SK-N-SH treated with all-trans-retinoic acid at 6 μM for 48 hours (cell line): ENCODE results near the gene VPS13D.

ENCODE experiments used
- ATAC-seq: fragments of 200-7000 bp; cut with Tn5 transposase; 3 replicates; pipeline ENCODE4 v1.9.1; 2020; ENCODE audit warnings: mild to moderate bottlenecking, moderate library complexity
- BACH2 ChIP-seq: fragments of 250-450 bp; sonication (Bioruptor Pico); IDR thresholded peaks from 2 replicates; pipeline ENCODE4 v1.9.0; 2021; ENCODE audit warnings: mild to moderate bottlenecking, borderline replicate concordance
- CSDC2 ChIP-seq: fragments of 250-450 bp; sonication (Bioruptor Pico); IDR thresholded peaks from 2 replicates; pipeline ENCODE4 v1.5.0; 2020; ENCODE audit warnings: mild to moderate bottlenecking, moderate library complexity
- ESRRG ChIP-seq: fragments of 250-450 bp; sonication (Bioruptor Pico); IDR thresholded peaks from 2 replicates; pipeline ENCODE4 v1.6.1; 2021; ENCODE audit warnings: mild to moderate bottlenecking
- ISL1 ChIP-seq: fragments of 250-450 bp; sonication (Bioruptor Pico); IDR thresholded peaks from 2 replicates; pipeline ENCODE4 v2.1.2; 2022; ENCODE audit warnings: mild to moderate bottlenecking, moderate library complexity
- OSR1 ChIP-seq: fragments of 250-450 bp; sonication (Bioruptor Pico); IDR thresholded peaks from 2 replicates; pipeline ENCODE4 v1.8.0; 2022; ENCODE audit warnings: moderate library complexity, mild to moderate bottlenecking, inconsistent platforms
- PPARA ChIP-seq: fragments of 250-450 bp; sonication (Bioruptor Pico); IDR thresholded peaks from 2 replicates; pipeline ENCODE4 v1.5.0; 2020; ENCODE audit warnings: mild to moderate bottlenecking, borderline replicate concordance
- RARB ChIP-seq: fragments of 250-450 bp; sonication (Bioruptor Pico); IDR thresholded peaks from 2 replicates; pipeline ENCODE4 v1.8.0; 2021; ENCODE audit warnings: mild to moderate bottlenecking, moderate library complexity
- SNAI2 ChIP-seq: fragments of 250-450 bp; sonication (Bioruptor Pico); IDR thresholded peaks from 2 replicates; pipeline ENCODE4 v1.5.0; 2020; ENCODE audit warnings: mild to moderate bottlenecking, moderate library complexity
- TCF4 ChIP-seq: fragments of 250-450 bp; sonication (Bioruptor Pico); IDR thresholded peaks from 2 replicates; pipeline ENCODE4 v1.8.0; 2021; ENCODE audit warnings: mild to moderate bottlenecking, moderate library complexity, borderline replicate concordance
- TOX ChIP-seq: fragments of 250-450 bp; sonication (Bioruptor Pico); IDR thresholded peaks from 2 replicates; pipeline ENCODE4 v1.8.0; 2021; ENCODE audit warnings: mild to moderate bottlenecking, moderate library complexity, borderline replicate concordance
- ZC3H10 ChIP-seq: fragments of 250-450 bp; sonication (Bioruptor Pico); IDR thresholded peaks from 2 replicates; pipeline ENCODE4 v1.5.1; 2021; ENCODE audit warnings: mild to moderate bottlenecking, moderate library complexity
- ZFP3 ChIP-seq: fragments of 250-450 bp; sonication (Bioruptor Pico); IDR thresholded peaks from 2 replicates; pipeline ENCODE4 v1.5.0; 2020; ENCODE audit warnings: mild to moderate bottlenecking, moderate library complexity
- ZFP30 ChIP-seq: fragments of 450-650 bp; formaldehyde crosslinking; IDR thresholded peaks from 2 replicates; pipeline ENCODE4 v1.5.0; 2022; ENCODE audit warnings: mild to moderate bottlenecking, moderate library complexity
- ZNF565 ChIP-seq: fragments of 450-650 bp; formaldehyde crosslinking; conservative IDR thresholded peaks from 2 replicates; pipeline ENCODE4 v1.5.0; 2020; ENCODE audit warnings: low read depth, mild to moderate bottlenecking, moderate library complexity
- ZNF70 ChIP-seq: fragments of 450-650 bp; formaldehyde crosslinking; IDR thresholded peaks from 2 replicates; pipeline ENCODE4 v1.5.0; 2020; ENCODE audit warnings: mild to moderate bottlenecking, moderate library complexity
- ZNF8 ChIP-seq: fragments of 450-650 bp; formaldehyde crosslinking; IDR thresholded peaks from 2 replicates; pipeline ENCODE4 v1.5.0; 2020; ENCODE audit warnings: mild to moderate bottlenecking, moderate library complexity
- TF ChIP-seq, protein P1 (sequence below): fragments of 250-450 bp; sonication (Bioruptor Pico); IDR thresholded peaks from 2 replicates; pipeline ENCODE4 v1.5.1; 2020; ENCODE audit warnings: low read depth, mild to moderate bottlenecking, moderate library complexity
- TF ChIP-seq, protein P2 (sequence below): fragments of 250-450 bp; sonication (Bioruptor Pico); IDR thresholded peaks from 2 replicates; pipeline ENCODE4 v1.5.0; 2020; ENCODE audit warnings: mild to moderate bottlenecking, moderate library complexity
- TF ChIP-seq, protein P3 (sequence below): fragments of 250-450 bp; sonication (Bioruptor Pico); IDR thresholded peaks from 2 replicates; pipeline ENCODE4 v1.5.1; 2021; ENCODE audit warnings: mild to moderate bottlenecking, moderate library complexity
- TF ChIP-seq, protein P4 (sequence below): fragments of 250-450 bp; sonication (Bioruptor Pico); IDR thresholded peaks from 2 replicates; pipeline ENCODE4 v1.8.0; 2021; ENCODE audit warnings: low read depth, mild to moderate bottlenecking, moderate library complexity, borderline replicate concordance
- TF ChIP-seq, protein P5 (sequence below): fragments of 250-450 bp; sonication (Bioruptor Pico); IDR thresholded peaks from 2 replicates; pipeline ENCODE4 v1.8.0; 2020; ENCODE audit warnings: mild to moderate bottlenecking, moderate library complexity, borderline replicate concordance

The VPS13D gene

DNA sequence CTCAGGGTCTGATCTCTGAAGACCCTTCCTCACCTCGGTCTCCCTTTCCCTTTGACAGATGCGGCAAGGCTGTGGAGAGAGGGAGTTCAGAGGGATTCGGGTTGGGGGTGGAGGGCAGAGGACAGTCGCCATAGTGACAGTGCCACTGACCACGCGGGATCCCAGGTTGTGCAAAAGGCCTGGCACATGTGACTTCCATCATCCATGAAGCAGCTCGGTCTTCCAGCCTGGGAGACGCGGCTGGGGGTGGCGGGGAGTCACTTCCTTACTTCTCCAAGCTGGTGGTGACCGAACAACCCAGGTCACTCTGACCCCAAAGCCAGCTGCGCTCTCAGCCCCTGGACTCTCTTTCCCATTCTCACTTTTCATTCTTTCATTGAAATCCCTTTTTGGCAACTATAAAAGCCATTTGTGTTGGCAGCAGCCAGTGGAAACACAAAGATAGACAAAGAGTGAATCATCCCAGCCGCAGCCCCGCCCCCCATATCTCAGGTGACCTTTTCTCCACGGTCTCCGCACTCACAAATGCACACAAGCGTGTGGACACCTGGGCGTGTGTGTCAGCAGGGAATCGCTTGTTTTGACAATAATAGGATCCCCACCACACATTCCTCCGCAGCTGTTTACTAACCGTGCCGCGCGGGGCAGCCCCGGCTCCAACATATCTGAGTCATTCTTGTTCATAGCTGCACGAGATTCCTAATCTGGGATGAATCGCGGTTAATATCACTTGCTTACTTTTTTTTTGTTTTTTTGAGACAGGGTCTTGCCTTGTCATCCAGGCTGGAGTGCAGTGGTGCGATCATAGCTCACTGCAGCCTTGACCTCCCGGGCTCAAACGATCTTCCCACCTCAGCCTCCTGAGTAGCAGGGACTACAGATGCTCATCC is 319.9 kb downstream of the VPS13D start:
- TF ChIP-seq, protein P1, sequence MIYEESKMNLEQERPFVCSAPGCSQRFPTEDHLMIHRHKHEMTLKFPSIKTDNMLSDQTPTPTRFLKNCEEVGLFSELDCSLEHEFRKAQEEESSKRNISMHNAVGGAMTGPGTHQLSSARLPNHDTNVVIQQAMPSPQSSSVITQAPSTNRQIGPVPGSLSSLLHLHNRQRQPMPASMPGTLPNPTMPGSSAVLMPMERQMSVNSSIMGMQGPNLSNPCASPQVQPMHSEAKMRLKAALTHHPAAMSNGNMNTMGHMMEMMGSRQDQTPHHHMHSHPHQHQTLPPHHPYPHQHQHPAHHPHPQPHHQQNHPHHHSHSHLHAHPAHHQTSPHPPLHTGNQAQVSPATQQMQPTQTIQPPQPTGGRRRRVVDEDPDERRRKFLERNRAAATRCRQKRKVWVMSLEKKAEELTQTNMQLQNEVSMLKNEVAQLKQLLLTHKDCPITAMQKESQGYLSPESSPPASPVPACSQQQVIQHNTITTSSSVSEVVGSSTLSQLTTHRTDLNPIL: no peak
- TF ChIP-seq TCF4 (CRISPR knock-in tag): no peak
- TF ChIP-seq CSDC2 (CRISPR knock-in tag): peak; percentile 85
- TF ChIP-seq ZNF565 (CRISPR knock-in tag): no peak
- TF ChIP-seq RARB (CRISPR knock-in tag): no peak
- TF ChIP-seq SNAI2 (CRISPR knock-in tag): peak; percentile 76; the same call in 1 of the 2 replicates
- no peak for TF ChIP-seq ZNF70 (CRISPR knock-in tag)
- TF ChIP-seq, protein P2, sequence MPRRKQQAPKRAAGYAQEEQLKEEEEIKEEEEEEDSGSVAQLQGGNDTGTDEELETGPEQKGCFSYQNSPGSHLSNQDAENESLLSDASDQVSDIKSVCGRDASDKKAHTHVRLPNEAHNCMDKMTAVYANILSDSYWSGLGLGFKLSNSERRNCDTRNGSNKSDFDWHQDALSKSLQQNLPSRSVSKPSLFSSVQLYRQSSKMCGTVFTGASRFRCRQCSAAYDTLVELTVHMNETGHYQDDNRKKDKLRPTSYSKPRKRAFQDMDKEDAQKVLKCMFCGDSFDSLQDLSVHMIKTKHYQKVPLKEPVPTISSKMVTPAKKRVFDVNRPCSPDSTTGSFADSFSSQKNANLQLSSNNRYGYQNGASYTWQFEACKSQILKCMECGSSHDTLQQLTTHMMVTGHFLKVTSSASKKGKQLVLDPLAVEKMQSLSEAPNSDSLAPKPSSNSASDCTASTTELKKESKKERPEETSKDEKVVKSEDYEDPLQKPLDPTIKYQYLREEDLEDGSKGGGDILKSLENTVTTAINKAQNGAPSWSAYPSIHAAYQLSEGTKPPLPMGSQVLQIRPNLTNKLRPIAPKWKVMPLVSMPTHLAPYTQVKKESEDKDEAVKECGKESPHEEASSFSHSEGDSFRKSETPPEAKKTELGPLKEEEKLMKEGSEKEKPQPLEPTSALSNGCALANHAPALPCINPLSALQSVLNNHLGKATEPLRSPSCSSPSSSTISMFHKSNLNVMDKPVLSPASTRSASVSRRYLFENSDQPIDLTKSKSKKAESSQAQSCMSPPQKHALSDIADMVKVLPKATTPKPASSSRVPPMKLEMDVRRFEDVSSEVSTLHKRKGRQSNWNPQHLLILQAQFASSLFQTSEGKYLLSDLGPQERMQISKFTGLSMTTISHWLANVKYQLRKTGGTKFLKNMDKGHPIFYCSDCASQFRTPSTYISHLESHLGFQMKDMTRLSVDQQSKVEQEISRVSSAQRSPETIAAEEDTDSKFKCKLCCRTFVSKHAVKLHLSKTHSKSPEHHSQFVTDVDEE (CRISPR knock-in tag): no peak
- TF ChIP-seq, protein P3, sequence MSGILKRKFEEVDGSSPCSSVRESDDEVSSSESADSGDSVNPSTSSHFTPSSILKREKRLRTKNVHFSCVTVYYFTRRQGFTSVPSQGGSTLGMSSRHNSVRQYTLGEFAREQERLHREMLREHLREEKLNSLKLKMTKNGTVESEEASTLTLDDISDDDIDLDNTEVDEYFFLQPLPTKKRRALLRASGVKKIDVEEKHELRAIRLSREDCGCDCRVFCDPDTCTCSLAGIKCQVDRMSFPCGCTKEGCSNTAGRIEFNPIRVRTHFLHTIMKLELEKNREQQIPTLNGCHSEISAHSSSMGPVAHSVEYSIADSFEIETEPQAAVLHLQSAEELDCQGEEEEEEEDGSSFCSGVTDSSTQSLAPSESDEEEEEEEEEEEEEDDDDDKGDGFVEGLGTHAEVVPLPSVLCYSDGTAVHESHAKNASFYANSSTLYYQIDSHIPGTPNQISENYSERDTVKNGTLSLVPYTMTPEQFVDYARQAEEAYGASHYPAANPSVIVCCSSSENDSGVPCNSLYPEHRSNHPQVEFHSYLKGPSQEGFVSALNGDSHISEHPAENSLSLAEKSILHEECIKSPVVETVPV (CRISPR knock-in tag): no peak
- no peak for TF ChIP-seq ZC3H10 (CRISPR knock-in tag)
- peak; percentile 51 for TF ChIP-seq ISL1 (CRISPR knock-in tag)
- TF ChIP-seq ZNF8 (CRISPR knock-in tag): no peak
- TF ChIP-seq TOX (CRISPR knock-in tag): no peak
- TF ChIP-seq ZFP30: no peak
- TF ChIP-seq, all 23 proteins: peak for 3
- peak; percentile 90 for ATAC-seq

DNA sequence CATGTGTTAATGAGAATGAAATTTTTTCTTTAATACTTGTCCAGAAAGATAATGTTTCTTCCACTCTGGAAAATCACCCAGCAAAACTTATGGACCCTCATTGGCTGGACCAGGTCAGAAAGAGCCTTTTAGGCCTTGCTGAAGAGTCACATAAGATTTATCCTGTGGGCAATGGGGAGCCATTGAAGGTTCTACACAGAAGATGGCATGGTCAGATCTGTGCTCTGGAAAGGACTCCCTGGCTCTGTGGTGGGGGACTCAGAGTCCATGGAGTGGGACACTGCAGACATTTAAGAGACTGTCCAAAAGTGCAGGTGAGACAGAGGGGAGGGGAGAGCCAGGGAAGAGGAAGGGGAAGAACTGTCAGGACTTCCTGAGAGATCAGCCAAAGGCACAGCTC is 321.8 kb downstream of the VPS13D start:
- TF ChIP-seq, protein P4, sequence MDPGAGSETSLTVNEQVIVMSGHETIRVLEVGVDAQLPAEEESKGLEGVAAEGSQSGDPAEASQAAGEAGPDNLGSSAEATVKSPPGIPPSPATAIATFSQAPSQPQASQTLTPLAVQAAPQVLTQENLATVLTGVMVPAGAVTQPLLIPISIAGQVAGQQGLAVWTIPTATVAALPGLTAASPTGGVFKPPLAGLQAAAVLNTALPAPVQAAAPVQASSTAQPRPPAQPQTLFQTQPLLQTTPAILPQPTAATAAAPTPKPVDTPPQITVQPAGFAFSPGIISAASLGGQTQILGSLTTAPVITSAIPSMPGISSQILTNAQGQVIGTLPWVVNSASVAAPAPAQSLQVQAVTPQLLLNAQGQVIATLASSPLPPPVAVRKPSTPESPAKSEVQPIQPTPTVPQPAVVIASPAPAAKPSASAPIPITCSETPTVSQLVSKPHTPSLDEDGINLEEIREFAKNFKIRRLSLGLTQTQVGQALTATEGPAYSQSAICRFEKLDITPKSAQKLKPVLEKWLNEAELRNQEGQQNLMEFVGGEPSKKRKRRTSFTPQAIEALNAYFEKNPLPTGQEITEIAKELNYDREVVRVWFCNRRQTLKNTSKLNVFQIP (CRISPR knock-in tag): no peak
- TF ChIP-seq TCF4 (CRISPR knock-in tag) (no peak), CSDC2 (CRISPR knock-in tag) (no peak), BACH2 (CRISPR knock-in tag) (no peak), PPARA (CRISPR knock-in tag) (no peak), TOX (CRISPR knock-in tag) (no peak), OSR1 (CRISPR knock-in tag) (no peak), ZFP30 (no peak), ZC3H10 (CRISPR knock-in tag) (no peak), ZNF8 (CRISPR knock-in tag) (no peak), ESRRG (CRISPR knock-in tag) (no peak), ZFP3 (no peak), ISL1 (CRISPR knock-in tag) (no peak)
- TF ChIP-seq, protein P1: no peak
- TF ChIP-seq, protein P5, sequence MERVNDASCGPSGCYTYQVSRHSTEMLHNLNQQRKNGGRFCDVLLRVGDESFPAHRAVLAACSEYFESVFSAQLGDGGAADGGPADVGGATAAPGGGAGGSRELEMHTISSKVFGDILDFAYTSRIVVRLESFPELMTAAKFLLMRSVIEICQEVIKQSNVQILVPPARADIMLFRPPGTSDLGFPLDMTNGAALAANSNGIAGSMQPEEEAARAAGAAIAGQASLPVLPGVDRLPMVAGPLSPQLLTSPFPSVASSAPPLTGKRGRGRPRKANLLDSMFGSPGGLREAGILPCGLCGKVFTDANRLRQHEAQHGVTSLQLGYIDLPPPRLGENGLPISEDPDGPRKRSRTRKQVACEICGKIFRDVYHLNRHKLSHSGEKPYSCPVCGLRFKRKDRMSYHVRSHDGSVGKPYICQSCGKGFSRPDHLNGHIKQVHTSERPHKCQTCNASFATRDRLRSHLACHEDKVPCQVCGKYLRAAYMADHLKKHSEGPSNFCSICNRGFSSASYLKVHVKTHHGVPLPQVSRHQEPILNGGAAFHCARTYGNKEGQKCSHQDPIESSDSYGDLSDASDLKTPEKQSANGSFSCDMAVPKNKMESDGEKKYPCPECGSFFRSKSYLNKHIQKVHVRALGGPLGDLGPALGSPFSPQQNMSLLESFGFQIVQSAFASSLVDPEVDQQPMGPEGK (CRISPR knock-in tag): no peak
- TF ChIP-seq, all 23 proteins: peak for 0
- no peak for ATAC-seq
